A673 (cell line): ENCODE measurements around the gene ZBTB32. TPM values are rescaled to one million over a fixed set of nuclear protein-coding genes. Genes with fewer than 3 reads are reported as not detected.

Source experiments
- BruUV-seq: library from RNA; stranded (reverse); fragments of 400-500 nt; replicated peaks from 2 replicates; lab custom pipeline; 2021; lab: Mats Ljungman, UMichigan
- CTCF ChIA-PET: fragments of 300-600 bp; sonication (Branson Sonifier 250); formaldehyde crosslinking; loops from one replicate; lab custom pipeline; 2022; ENCODE audit warnings: antibody characterized with exemption; lab: Charles Lee
- POLR2A ChIA-PET: fragments of 300-600 bp; sonication (Branson Sonifier 250); formaldehyde crosslinking; loops from one replicate; lab custom pipeline; 2022; ENCODE audit warnings: antibody characterized with exemption; ENCODE audit not compliant: low non-redundant PET; lab: Charles Lee
- DNase-seq: peaks from one replicate; pipeline ENCODE4 v3.0.0-alpha.2; 2015; ENCODE audit warnings: low spot score
- H3K27ac ChIP-seq: fragments of 200-600 bp; sonication (generic); 2 replicates; pipeline ENCODE4 v1.5.1; 2016; ENCODE audit warnings: mixed run types, low read depth, mild to moderate bottlenecking, mixed read lengths, antibody characterized with exemption, low read length; ENCODE audit not compliant: poor library complexity, severe bottlenecking
- H3K27me3 ChIP-seq: fragments of 200-600 bp; sonication (generic); replicated peaks from 2 replicates; pipeline ENCODE4 v1.6.1; 2017; ENCODE audit warnings: mixed run types, low read depth, mild to moderate bottlenecking, mixed read lengths, antibody characterized with exemption, low read length; ENCODE audit not compliant: insufficient read depth, poor library complexity
- H3K36me3 ChIP-seq: fragments of 200-600 bp; sonication (generic); 2 replicates; pipeline ENCODE4 v1.6.1; 2016; ENCODE audit warnings: mixed run types, mild to moderate bottlenecking, mixed read lengths, antibody characterized with exemption, low read length; ENCODE audit not compliant: insufficient read depth, poor library complexity, severe bottlenecking
- H3K4me1 ChIP-seq: fragments of 200-600 bp; sonication (generic); 2 replicates; pipeline ENCODE4 v1.6.1; 2017; ENCODE audit warnings: mixed run types, mild to moderate bottlenecking, mixed read lengths, antibody characterized with exemption, low read length; ENCODE audit not compliant: insufficient read depth, poor library complexity, severe bottlenecking
- H3K4me3 ChIP-seq: fragments of 200-600 bp; sonication (generic); 2 replicates; pipeline ENCODE4 v1.5.1; 2016; ENCODE audit warnings: low read depth, mixed run types, mild to moderate bottlenecking, mixed read lengths, low read length; ENCODE audit not compliant: poor library complexity, severe bottlenecking
- H3K9me3 ChIP-seq: fragments of 200-600 bp; sonication (generic); 2 replicates; pipeline ENCODE4 v1.6.1; 2016; ENCODE audit warnings: mixed run types, low read depth, mild to moderate bottlenecking, mixed read lengths, antibody characterized with exemption, low read length; ENCODE audit not compliant: poor library complexity, severe bottlenecking
- CTCF ChIP-seq: fragments of 300-800, 200-600 bp; sonication (generic); conservative IDR thresholded peaks from 2 replicates; pipeline ENCODE4 v1.5.1; 2017; ENCODE audit warnings: low read depth, mild to moderate bottlenecking, antibody characterized with exemption, low read length, moderate library complexity, mixed read lengths
- EZH2 ChIP-seq: fragments of 200-600 bp; sonication (generic); IDR thresholded peaks from 2 replicates; pipeline ENCODE4 v1.6.1; 2017; ENCODE audit warnings: borderline replicate concordance, low read depth, mild to moderate bottlenecking, mixed read lengths, antibody characterized with exemption, low read length; ENCODE audit not compliant: poor library complexity, severe bottlenecking
- intact Hi-C: fragments of 100-400 bp; cut with micrococcal nuclease; formaldehyde crosslinking; loops from one replicate; pipeline ENCODE4 v1.10.0; 2022; ENCODE audit not compliant: unreplicated experiment
- total RNA-seq: library from RNA; stranded (reverse); gene quantifications from 2 replicates; pipeline ENCODE4 v1.2.3, GENCODE V29; 2021

ZBTB32 gene
- total RNA-seq, 1 experiment from 2014 or later, result not detected

DNA sequence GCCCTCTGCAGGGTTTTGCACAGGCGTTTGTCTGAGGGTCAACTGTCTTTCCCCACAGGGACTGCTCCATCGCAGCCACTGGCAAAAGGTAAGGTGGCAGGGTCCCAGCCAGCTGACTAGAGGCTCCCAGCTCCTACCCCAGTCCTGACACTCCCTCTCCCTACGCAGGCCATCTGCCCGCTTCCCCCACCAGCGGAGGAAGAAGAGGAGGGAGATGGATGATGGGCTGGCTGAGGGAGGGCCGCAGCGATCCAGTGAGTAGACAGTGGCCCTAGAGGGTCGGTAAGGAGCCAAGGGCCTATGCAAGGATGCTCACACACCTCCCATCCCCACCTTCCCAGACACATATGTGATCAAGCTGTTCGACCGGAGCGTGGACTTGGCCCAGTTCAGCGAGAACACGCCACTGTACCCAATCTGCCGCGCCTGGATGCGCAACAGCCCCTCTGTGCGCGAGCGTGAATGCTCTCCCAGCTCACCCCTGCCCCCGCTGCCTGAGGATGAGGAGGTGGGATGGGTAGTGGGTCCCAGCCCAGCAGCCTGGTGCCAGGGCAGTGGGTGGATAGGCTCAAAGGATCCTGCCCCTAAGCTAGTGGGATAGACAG lies 48.5 kb downstream of the ZBTB32 start:
- Histone ChIP-seq H3K9me3 (no peaks in the 10 kb centered on the region), H3K36me3 (no peaks in the 10 kb centered on the region), H3K27ac (no peak overlapping the region), H3K4me1 (peaks cover 25% of the 10 kb centered on the region), H3K4me3 (no peak overlapping the region), H3K27me3 (no peaks in the 10 kb centered on the region)
- ChIA-PET POLR2A (no interaction called here), CTCF (no interaction called here)
- intact Hi-C loops, result no loop called here
- no peak for TF ChIP-seq EZH2
- no peak for TF ChIP-seq CTCF
- DNase-seq, result no peak
- BruUV-seq, result no TSS peak

DNA sequence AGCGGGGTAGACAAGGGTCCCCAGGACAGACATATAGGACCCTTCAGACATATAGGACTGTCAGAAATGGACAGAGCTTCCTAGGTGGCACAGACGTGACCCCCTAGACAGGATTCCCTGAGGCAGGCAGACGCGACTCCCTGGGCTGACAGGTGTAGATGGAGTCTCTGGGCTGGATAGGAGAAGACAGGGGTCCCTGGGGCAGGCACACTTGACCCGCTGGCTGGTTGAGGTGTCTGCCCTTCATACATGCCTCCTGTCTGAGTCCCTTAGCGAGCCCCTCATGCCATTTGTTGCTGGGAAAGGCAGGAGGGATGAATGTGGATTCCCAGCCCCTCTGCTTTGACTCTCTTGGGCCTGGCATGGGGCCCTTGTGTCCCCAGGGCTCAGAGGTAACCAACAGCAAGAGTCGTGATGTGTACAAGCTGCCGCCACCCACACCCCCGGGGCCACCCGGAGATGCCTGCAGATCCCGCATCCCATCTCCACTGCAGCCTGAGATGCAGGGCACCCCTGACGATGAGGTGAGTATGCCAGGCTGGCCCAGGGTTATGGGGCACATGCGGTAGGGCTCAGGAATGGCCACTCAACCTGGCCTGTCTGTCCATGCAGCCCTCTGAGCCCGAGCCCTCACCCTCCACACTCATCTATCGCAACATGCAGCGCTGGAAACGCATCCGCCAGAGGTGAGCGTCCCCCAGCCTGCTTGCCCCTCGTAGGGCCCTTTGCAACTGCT lies 49.4 kb downstream of the ZBTB32 start:
- Histone ChIP-seq H3K36me3 (no peaks in the 10 kb centered on the region), H3K4me3 (no peak overlapping the region), H3K27ac (no peak overlapping the region), H3K4me1 (peaks cover 28% of the 10 kb centered on the region), H3K27me3 (no peaks in the 10 kb centered on the region), H3K9me3 (no peaks in the 10 kb centered on the region)
- POLR2A ChIA-PET, result no interaction called here
- no peak for DNase-seq
- BruUV-seq, result no TSS peak
- TF ChIP-seq CTCF (no peak), EZH2 (no peak)
- CTCF ChIA-PET, result no interaction called here
- intact Hi-C loops, result no loop called here

DNA sequence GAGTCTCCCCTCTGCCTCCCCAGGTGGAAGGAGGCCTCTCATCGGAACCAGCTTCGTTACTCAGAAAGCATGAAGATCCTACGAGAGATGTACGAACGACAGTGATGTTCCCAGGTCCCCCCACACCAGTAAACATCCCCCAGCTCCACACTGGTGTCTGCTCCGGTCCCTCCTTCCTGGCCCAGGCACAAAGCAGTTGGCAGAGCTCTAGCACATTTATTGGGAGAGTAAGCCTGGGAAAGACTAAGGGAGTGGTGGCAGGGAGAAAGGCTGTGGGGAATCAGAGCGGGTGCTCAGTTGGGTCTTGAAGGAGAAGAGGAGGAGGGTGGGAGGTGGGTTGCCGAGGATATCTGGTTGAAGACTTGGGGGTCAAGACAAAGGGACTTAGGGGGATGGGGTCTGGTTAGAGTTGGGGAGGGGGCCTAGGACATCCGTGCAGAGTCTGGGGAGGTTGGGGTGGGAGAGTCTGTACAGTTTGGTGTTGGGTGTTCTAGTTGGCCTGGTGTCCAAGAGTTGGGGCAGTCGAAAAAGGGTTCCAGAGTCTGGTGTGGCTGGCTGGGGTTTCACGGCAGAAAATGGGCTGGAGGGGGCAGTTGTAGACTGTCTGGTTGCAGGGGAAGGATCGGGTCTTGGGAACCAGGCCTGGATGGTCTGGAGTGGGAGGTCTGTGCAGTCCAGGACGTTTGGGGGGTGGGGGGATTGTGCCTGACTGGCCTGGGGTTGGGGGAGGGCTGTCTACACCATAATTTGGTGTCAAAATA lies 50.2 kb downstream of the ZBTB32 start:
- ChIA-PET CTCF (no interaction called here), POLR2A (no interaction called here)
- Histone ChIP-seq H3K4me1 (peaks cover 32% of the 10 kb centered on the region), H3K4me3 (no peak overlapping the region), H3K27me3 (no peaks in the 10 kb centered on the region), H3K9me3 (no peaks in the 10 kb centered on the region), H3K36me3 (peaks cover under 1% of the 10 kb centered on the region), H3K27ac (peak overlapping the region; percentile 35)
- intact Hi-C loops, result no loop called here
- DNase-seq, result no peak
- BruUV-seq, result no TSS peak
- TF ChIP-seq CTCF (no peak), EZH2 (no peak)
